ENCODE results near the gene SELENOS. TPM values are rescaled to one million over a fixed set of nuclear protein-coding genes. Genes with fewer than 3 reads are reported as not detected.

The SELENOS gene
- total RNA-seq, 2 donors from 2014 or later = 66.9 to 100 TPM

DNA sequence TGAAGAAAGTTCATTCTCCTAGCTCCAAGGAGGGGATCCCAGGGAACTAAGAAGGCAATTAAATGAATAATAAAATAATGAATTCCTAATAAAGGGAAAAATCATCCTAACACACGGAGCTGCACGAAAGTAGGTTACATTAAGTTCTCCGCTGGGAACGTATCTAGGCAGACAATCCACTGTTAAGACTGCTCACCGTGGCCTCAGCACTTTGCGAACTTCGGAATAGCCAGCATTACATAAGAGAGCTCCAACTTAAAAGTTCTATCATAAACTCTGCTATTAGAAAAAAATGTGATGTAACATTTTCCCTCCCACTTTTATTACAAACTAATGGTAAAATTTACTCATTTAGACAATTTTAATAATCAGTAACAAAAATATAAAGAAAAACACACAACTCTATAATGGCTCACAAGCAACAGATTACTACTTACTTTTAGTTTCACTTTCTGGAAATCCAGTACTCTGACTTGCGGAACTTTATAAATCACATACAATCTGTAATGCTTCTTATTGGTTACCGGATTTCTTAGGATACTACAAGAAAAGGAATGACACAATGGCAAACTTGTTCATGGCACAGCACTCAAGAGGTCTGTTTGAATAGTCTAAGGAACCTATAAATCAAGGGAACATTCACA, 9.3 kb upstream of the SELENOS start:
- peaks cover 4% of the 10 kb centered on the region for H3K4me1 ChIP-seq (replicated peaks)
- DNase-seq (ENCODE audit: low spot score) = no peak
- no peak overlapping the region for H3K4me3 ChIP-seq
- no peaks in the 10 kb centered on the region for H3K9me3 ChIP-seq
- H3K36me3 ChIP-seq = peaks cover 3 to 4% of the 10 kb centered on the region in 2 donors
- WGBS = 88% methylated on average over 9 of the region's 9 CpGs
- no peak overlapping the region for H3K27ac ChIP-seq
- H3K27me3 ChIP-seq (replicated peaks; ENCODE audit: insufficient read depth) = no peaks in the 10 kb centered on the region
- intact Hi-C loops (cut with DNase I) = no loop called here
- TF ChIP-seq, protein P1, sequence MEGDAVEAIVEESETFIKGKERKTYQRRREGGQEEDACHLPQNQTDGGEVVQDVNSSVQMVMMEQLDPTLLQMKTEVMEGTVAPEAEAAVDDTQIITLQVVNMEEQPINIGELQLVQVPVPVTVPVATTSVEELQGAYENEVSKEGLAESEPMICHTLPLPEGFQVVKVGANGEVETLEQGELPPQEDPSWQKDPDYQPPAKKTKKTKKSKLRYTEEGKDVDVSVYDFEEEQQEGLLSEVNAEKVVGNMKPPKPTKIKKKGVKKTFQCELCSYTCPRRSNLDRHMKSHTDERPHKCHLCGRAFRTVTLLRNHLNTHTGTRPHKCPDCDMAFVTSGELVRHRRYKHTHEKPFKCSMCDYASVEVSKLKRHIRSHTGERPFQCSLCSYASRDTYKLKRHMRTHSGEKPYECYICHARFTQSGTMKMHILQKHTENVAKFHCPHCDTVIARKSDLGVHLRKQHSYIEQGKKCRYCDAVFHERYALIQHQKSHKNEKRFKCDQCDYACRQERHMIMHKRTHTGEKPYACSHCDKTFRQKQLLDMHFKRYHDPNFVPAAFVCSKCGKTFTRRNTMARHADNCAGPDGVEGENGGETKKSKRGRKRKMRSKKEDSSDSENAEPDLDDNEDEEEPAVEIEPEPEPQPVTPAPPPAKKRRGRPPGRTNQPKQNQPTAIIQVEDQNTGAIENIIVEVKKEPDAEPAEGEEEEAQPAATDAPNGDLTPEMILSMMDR (IDR thresholded peaks at IDR 0.05) = no peak
- TF ChIP-seq POLR2A (IDR thresholded peaks at IDR 0.05) = no peak
- TF ChIP-seq POLR2AphosphoS5 (IDR thresholded peaks at IDR 0.05) = no peak

DNA sequence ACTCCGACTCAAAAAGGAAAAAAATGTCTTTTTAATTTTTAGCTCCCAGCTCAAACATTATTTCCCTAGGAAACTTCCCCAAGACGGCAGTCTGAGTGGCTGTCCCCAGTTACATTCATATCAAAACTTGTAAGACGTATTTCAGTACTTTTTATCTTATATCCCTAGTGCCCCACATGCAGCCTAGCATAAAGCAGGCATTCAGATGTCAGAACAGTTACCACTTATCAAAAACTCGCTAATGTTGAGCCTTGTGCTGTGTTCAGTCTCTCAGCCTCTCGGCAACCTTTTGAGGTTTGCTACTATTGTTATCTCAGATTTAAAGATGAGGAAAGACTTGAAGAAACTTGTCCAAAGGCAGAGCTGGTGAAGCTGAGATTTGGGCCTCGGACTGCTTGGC, 6.6 kb upstream of the SELENOS start:
- Histone ChIP-seq H3K9me3 (no peaks in the 10 kb centered on the region), H3K27me3 (replicated peaks; ENCODE audit: insufficient read depth) (no peaks in the 10 kb centered on the region), H3K27ac (no peak overlapping the region), H3K36me3 (peaks cover 3 to 4% of the 10 kb centered on the region in 2 donors), H3K4me1 (replicated peaks) (peaks cover 4% of the 10 kb centered on the region), H3K4me3 (no peak overlapping the region)
- intact Hi-C loops (cut with DNase I) = no loop called here
- 73% methylated on average over 6 of the region's 6 CpGs for WGBS
- TF ChIP-seq POLR2AphosphoS5 (IDR thresholded peaks at IDR 0.05) = no peak
- TF ChIP-seq, protein P1 (IDR thresholded peaks at IDR 0.05) = no peak
- TF ChIP-seq POLR2A (IDR thresholded peaks at IDR 0.05) = no peak
- DNase-seq (ENCODE audit: low spot score) = no peak

DNA sequence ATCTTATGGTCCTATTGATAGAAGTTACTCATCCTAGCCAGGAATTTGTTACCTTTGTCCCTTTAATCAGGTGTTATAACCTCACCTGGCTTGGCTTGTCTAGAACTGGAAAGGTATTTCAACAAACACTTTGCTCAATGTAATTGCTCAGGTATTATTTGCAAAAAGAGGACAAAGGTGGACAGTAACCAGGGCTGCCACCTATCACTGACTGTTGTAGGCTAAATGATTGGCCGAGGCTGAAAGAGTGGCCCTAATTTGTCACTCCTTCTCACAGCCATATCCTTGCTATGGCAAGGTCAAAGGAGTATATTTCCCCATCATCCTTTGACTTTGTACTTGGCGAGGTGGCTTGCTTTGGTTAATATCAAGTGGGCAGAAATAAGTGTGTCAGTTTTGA, 2.7 kb upstream of the SELENOS start:
- H3K27ac ChIP-seq = no peak overlapping the region
- DNase-seq (ENCODE audit: low spot score) = no peak
- no peaks in the 10 kb centered on the region for H3K9me3 ChIP-seq
- no peak overlapping the region for H3K4me3 ChIP-seq
- no peaks in the 10 kb centered on the region for H3K4me1 ChIP-seq (replicated peaks)
- TF ChIP-seq POLR2A (IDR thresholded peaks at IDR 0.05) (no peak), POLR2AphosphoS5 (IDR thresholded peaks at IDR 0.05) (no peak)
- TF ChIP-seq, protein P1 (IDR thresholded peaks at IDR 0.05) = no peak
- no peaks in the 10 kb centered on the region for H3K27me3 ChIP-seq (replicated peaks; ENCODE audit: insufficient read depth)
- 89% methylated on average over 2 of the region's 2 CpGs for WGBS
- intact Hi-C loops (cut with DNase I) = no loop called here
- peaks cover 3 to 4% of the 10 kb centered on the region in 2 donors for H3K36me3 ChIP-seq

DNA sequence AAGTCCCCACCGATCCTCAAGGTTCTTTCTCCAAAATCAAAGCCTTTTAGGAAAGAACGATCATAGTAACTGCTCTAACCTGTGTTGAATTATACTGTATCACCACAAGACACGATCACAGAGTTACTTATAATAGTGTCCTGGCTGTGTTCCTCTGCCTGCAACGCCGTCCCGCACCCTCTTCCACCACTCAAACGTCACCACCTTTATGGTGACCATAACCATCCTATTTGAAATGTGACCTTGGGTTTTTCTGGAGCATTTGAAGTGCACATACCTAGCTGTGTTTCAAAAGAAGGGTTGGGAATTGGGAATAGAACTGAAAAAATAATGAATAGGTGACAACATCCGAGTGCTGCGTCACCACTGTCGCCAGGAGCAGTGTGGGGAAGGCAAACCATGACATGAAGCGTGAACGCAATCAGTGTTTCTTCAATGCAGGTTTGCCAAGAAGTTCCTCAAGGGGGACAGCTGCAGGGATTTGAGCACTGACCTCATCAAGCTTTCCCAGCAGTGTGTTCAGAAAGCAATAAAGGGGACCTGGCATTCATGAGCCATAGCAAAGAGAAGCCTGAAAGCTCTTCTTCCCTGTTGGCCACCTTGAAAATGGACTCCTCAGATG, 769 bp upstream of the SELENOS start:
- DNase-seq (ENCODE audit: low spot score) = no peak
- TF ChIP-seq, protein P1 (IDR thresholded peaks at IDR 0.05) = no peak
- TF ChIP-seq POLR2A (IDR thresholded peaks at IDR 0.05) (no peak), POLR2AphosphoS5 (IDR thresholded peaks at IDR 0.05) (no peak)
- Histone ChIP-seq H3K27ac (peak overlapping the region; percentile 60 to 78), H3K9me3 (no peaks in the 10 kb centered on the region), H3K4me3 (peak overlapping the region; percentile 46 to 83), H3K36me3 (peaks cover 13 to 15% of the 10 kb centered on the region in 2 donors), H3K4me1 (replicated peaks) (no peaks in the 10 kb centered on the region), H3K27me3 (replicated peaks; ENCODE audit: insufficient read depth) (no peaks in the 10 kb centered on the region)
- intact Hi-C loops (cut with DNase I) = no loop called here
- WGBS = 79% methylated on average over 12 of the region's 12 CpGs
